OCI-LY1 (cell line): ENCODE measurements around the gene HSPH1.

Experiments used
- H2AFZ ChIP-seq: fragments of 200-600 bp; sonication (generic), shearing (Covaris generic); 2 replicates; pipeline ENCODE4 v1.6.0; 2014; ENCODE audit warnings: antibody characterized with exemption, mild to moderate bottlenecking, low read length
- H3F3A ChIP-seq: fragments of 200-600 bp; sonication (generic), shearing (Covaris generic); 2 replicates; pipeline ENCODE4 v1.6.0; 2014; ENCODE audit warnings: mild to moderate bottlenecking, antibody characterized with exemption, low read length, moderate library complexity; ENCODE audit not compliant: insufficient read depth
- H3K27ac ChIP-seq: fragments of 200-600 bp; sonication (generic); 2 replicates; pipeline ENCODE4 v1.5.1; 2014; ENCODE audit warnings: low read length, mixed run types, mild to moderate bottlenecking, low read depth; ENCODE audit not compliant: poor library complexity, severe bottlenecking
- H3K27me3 ChIP-seq: fragments of 200-600 bp; sonication (generic); 2 replicates; pipeline ENCODE4 v1.6.0; 2014; ENCODE audit warnings: antibody characterized with exemption, mild to moderate bottlenecking, low read length, moderate library complexity; ENCODE audit not compliant: insufficient read depth
- H3K36me3 ChIP-seq: fragments of 200-600 bp; sonication (generic); 2 replicates; pipeline ENCODE4 v1.6.1; 2014; ENCODE audit warnings: mild to moderate bottlenecking, antibody characterized with exemption, low read length, moderate library complexity, mixed read lengths; ENCODE audit not compliant: insufficient read depth
- H3K4me1 ChIP-seq: fragments of 200-600 bp; sonication (generic); 2 replicates; pipeline ENCODE4 v1.5.1; 2014; ENCODE audit warnings: mild to moderate bottlenecking, low read length, moderate library complexity; ENCODE audit not compliant: insufficient read depth, severe bottlenecking
- H3K4me2 ChIP-seq: fragments of 200-600 bp; sonication (generic), shearing (Covaris generic); 2 replicates; pipeline ENCODE4 v1.6.1; 2014; ENCODE audit warnings: low read length
- H3K4me3 ChIP-seq: fragments of 200-600 bp; sonication (generic); 2 replicates; pipeline ENCODE4 v1.5.1; 2014; ENCODE audit warnings: low read length, low read depth, mild to moderate bottlenecking, mixed read lengths; ENCODE audit not compliant: poor library complexity, severe bottlenecking
- H3K79me2 ChIP-seq: fragments of 200-600 bp; shearing (Covaris generic); 2 replicates; pipeline ENCODE4 v1.6.1; 2016; ENCODE audit warnings: mixed run types, low read length, mixed read lengths; ENCODE audit not compliant: insufficient read depth
- H3K9ac ChIP-seq: fragments of 200-600 bp; sonication (generic), shearing (Covaris generic); 2 replicates; pipeline ENCODE4 v1.6.1; 2014; ENCODE audit warnings: mild to moderate bottlenecking, low read length, mixed read lengths
- H3K9me2 ChIP-seq: fragments of 200-600 bp; sonication (generic), shearing (Covaris generic); 2 replicates; pipeline ENCODE4 v1.6.1; 2014; ENCODE audit warnings: low read depth, mild to moderate bottlenecking, low read length, mixed read lengths
- H3K9me3 ChIP-seq: fragments of 200-600 bp; shearing (Covaris generic); 2 replicates; pipeline ENCODE4 v1.6.1; 2014; ENCODE audit warnings: low read length, mixed read lengths
- H4K20me1 ChIP-seq: fragments of 200-600 bp; sonication (generic), shearing (Covaris generic); 2 replicates; pipeline ENCODE4 v1.6.0; 2016; ENCODE audit warnings: mild to moderate bottlenecking, low read length; ENCODE audit not compliant: insufficient read depth
- CTCF ChIP-seq: fragments of 200-600 bp; sonication (generic), shearing (Covaris generic); IDR thresholded peaks from 2 replicates; pipeline ENCODE4 v1.5.1; 2017; ENCODE audit warnings: mild to moderate bottlenecking, antibody characterized with exemption, low read length, moderate library complexity, mixed read lengths
- EZH2 ChIP-seq: fragments of 200-600 bp; sonication (generic), shearing (Covaris generic); IDR thresholded peaks from 2 replicates; pipeline ENCODE4 v1.8.0; 2017; ENCODE audit warnings: borderline replicate concordance, mixed run types, mild to moderate bottlenecking, antibody characterized with exemption, low read length, moderate library complexity, mixed read lengths

HSPH1 gene

GRCh38 chr13:31111136-31111535, 50.6 kb downstream of the HSPH1 start:
- Histone ChIP-seq H4K20me1 (no peaks in the 10 kb centered on the region), H3K4me3 (no peak overlapping the region), H3K27ac (no peak overlapping the region), H3K4me2 (no peak overlapping the region), H3K36me3 (no peaks in the 10 kb centered on the region), H3K27me3 (no peaks in the 10 kb centered on the region), H3K9ac (no peak overlapping the region), H2AFZ (no peak overlapping the region), H3K9me3 (no peaks in the 10 kb centered on the region), H3F3A (no peaks in the 10 kb centered on the region), H3K4me1 (no peaks in the 10 kb centered on the region), H3K79me2 (no peaks in the 10 kb centered on the region), H3K9me2 (no peaks in the 10 kb centered on the region)
- TF ChIP-seq CTCF (no peak), EZH2 (no peak)

- H3K27me3 ChIP-seq, result no peaks in the 10 kb centered on the region
- no peaks in the 10 kb centered on the region for H3K9me2 ChIP-seq
- no peaks in the 10 kb centered on the region for H3K9me3 ChIP-seq
- no peaks in the 10 kb centered on the region for H3F3A ChIP-seq
- no peak overlapping the region for H3K9ac ChIP-seq
- no peak for TF ChIP-seq CTCF
- no peak for TF ChIP-seq EZH2
- H3K27ac ChIP-seq, result no peak overlapping the region
- H3K79me2 ChIP-seq, result no peaks in the 10 kb centered on the region
- no peak overlapping the region for H3K4me3 ChIP-seq
- H3K36me3 ChIP-seq, result no peaks in the 10 kb centered on the region
- H3K4me1 ChIP-seq, result no peaks in the 10 kb centered on the region
- no peaks in the 10 kb centered on the region for H4K20me1 ChIP-seq
- H2AFZ ChIP-seq, result no peak overlapping the region
- no peak overlapping the region for H3K4me2 ChIP-seq
These were observed 51.1 kb downstream of the HSPH1 start for GRCh38 chr13:31110617-31111016.

GRCh38 chr13:31110169-31110568, 51.5 kb downstream of the HSPH1 start:
- no peaks in the 10 kb centered on the region for H4K20me1 ChIP-seq
- H3K9me2 ChIP-seq, result no peaks in the 10 kb centered on the region
- no peak overlapping the region for H2AFZ ChIP-seq
- no peaks in the 10 kb centered on the region for H3K79me2 ChIP-seq
- H3K4me1 ChIP-seq, result no peaks in the 10 kb centered on the region
- no peaks in the 10 kb centered on the region for H3K9me3 ChIP-seq
- no peak overlapping the region for H3K4me2 ChIP-seq
- no peaks in the 10 kb centered on the region for H3K27me3 ChIP-seq
- H3K9ac ChIP-seq, result no peak overlapping the region
- H3K4me3 ChIP-seq, result no peak overlapping the region
- TF ChIP-seq CTCF (no peak), EZH2 (no peak)
- H3F3A ChIP-seq, result no peaks in the 10 kb centered on the region
- H3K27ac ChIP-seq, result no peak overlapping the region
- H3K36me3 ChIP-seq, result no peaks in the 10 kb centered on the region
